Heart left ventricle (tissue), 16 donors: ENCODE results near the gene TRPM2. TPM values are rescaled to one million over a fixed set of nuclear protein-coding genes. Genes with fewer than 3 reads are reported as not detected.

Source experiments
- ATAC-seq, 4 donors: fragments of 200-7000 bp; cut with Tn5 transposase; one replicate each; pipeline ENCODE4 v1.9.1; 2020 to 2022; ENCODE audit warnings: moderate library complexity in 4 of 4, mild to moderate bottlenecking in 3 of 4, moderate number of reproducible peaks in 1 of 4
- DNase-seq, 5 donors: peaks; one replicate each; pipeline ENCODE4 v3.0.0-alpha.2; 2020
- H3K27ac ChIP-seq, 12 donors: fragments of 200-600 bp; sonication (generic) in 4 of 12; one replicate each; pipeline versions ENCODE4 v1.5.0 to v1.8.0; 2016 to 2022; ENCODE audit warnings: mild to moderate bottlenecking in 2 of 12
- H3K27me3 ChIP-seq, 9 donors: fragments of 200-600 bp; sonication (generic) in 2 of 9; one replicate each; pipeline versions ENCODE4 v1.5.1 to v1.8.0; 2016 to 2022; ENCODE audit warnings: mild to moderate bottlenecking in 3 of 9
- H3K36me3 ChIP-seq, 9 donors: fragments of 200-600 bp; sonication (generic) in 2 of 9; one replicate each; pipeline versions ENCODE4 v1.5.0 to v1.8.0; 2018 to 2022; ENCODE audit warnings: mild to moderate bottlenecking in 2 of 9
- H3K4me1 ChIP-seq, 12 donors: fragments of 200-600 bp; sonication (generic) in 4 of 12; one replicate each; pipeline versions ENCODE4 v1.5.0 to v1.8.0; 2016 to 2022; ENCODE audit warnings: mild to moderate bottlenecking in 3 of 12
- H3K4me3 ChIP-seq, 12 donors: fragments of 200-600 bp; sonication (generic) in 4 of 12; one replicate each; pipeline versions ENCODE4 v1.5.0 to v1.8.0; 2017 to 2022; ENCODE audit warnings: mild to moderate bottlenecking in 9 of 12, moderate library complexity in 4 of 12
- H3K9me3 ChIP-seq, 12 donors: fragments of 200-600 bp; sonication (generic) in 4 of 12; one replicate each; pipeline versions ENCODE4 v1.5.0 to v1.8.0; 2016 to 2022; ENCODE audit warnings: mild to moderate bottlenecking in 1 of 12
- POLR2A ChIP-seq, 2 donors: fragments of 450-650 bp; IDR thresholded peaks; one replicate each; pipeline ENCODE4 v1.6.1; 2017; ENCODE audit warnings: antibody characterized with exemption in 2 of 2, mild to moderate bottlenecking in 2 of 2, moderate library complexity in 2 of 2
- WGBS, 4 donors: extraction: QIAGEN DNeasy Blood & Tissue Kit in 2 of 4; methylation state at CpG; one replicate each; pipeline versions ENCODE4 v1.1.5 to v1.1.7; 2013 to 2018; 5-methylcytosine and 5-hydroxymethylcytosine counted together
- intact Hi-C, 10 donors: fragments of 100-400 bp; cut with DNase I; formaldehyde crosslinking; loops; one replicate each; pipeline versions ENCODE4 v1.11.1 to v1.14.2; 2022
- polyA plus RNA-seq, 2 donors: library from polyadenylated mRNA; stranded (reverse); fragments of 200-250 nt; gene quantifications; one replicate each; pipeline ENCODE4 v1.2.3, GENCODE V29; 2013
- total RNA-seq, 9 donors: library from RNA; depleted of rRNA in 2 of 9; stranded (reverse); fragments of >200 nt in 2 of 9; fragmentation: NEBNext Ultra II Directional in 3 of 9; extraction: Animal tissue kit (Norgen Biotek cat#: 25700) in 3 of 9; gene quantifications; one replicate each; pipeline versions ENCODE4 v1.1.0 to v1.2.4, GENCODE V29; 2016 to 2023
- TF ChIP-seq, protein P1 (sequence below), 12 donors: fragments of 200-600 bp; sonication (generic) in 4 of 12; IDR thresholded peaks; one replicate each; pipeline versions ENCODE4 v1.5.0 to v1.8.0; 2018 to 2022; ENCODE audit warnings: antibody characterized with exemption in 12 of 12, mild to moderate bottlenecking in 5 of 12
- donor health status: ischemic (EF 13 %, LVEDD 7.1; RV severe dilation, severe dysfunction).
- donor health status: healthy with polysubstance abuse.
- donor health status: DM: no; HTN: yes; CAD: no.
- donor health status: DM: no; HTN: no; CAD: no.
- donor health status: ischemic (EF 25% LVEDD 6.9; RV normal size, moderate dysfunction).
- donor health status: ischemic (EF 25% LVEDD 5.7; RV mildly dilated, moderate dysfunction).
- donor health status: healthy.
- donor health status: DM: yes; HTN: yes; CAD: no.
- donor health status: ischemic (EF 35%, LVEDD 5.7; RV mildly dilated, moderate dysfunction).
- donor health status: nonischemic (EF 11% LVEDD 7.7; RV severe dilation, severe dysfunction).
- donor health status: DM: yes; HTN: yes; CAD: no.
- donor health status: PGD.
- donor health status: ischemic (EF 29% LVEDD 5.4; RV normal size, mild dysfunction).
- donor health status: nonischemic (EF 23%, LVEDD 6.1; RV moderate dilation, normal function).

TRPM2 gene
- total and polyA plus RNA-seq, 11 donors, result 0.66 to 20.5 (median 1.2) TPM

- ATAC-seq (no peak), DNase-seq (no peak)
- H3K27ac ChIP-seq, result no peak overlapping the region
- no peak overlapping the region for H3K4me3 ChIP-seq
- H3K4me1 ChIP-seq, result peaks cover 0 to 22% (median 9%) of the 10 kb centered on the region in 12 donors
- intact Hi-C loops, result loop anchor here in 1 of 10 donors (5.0 kb wide), 1 partner anchor 332 kb away; no protein-coding TSS in a partner anchor
- 93 to 98% (median 96%) methylated on average over 8 of the region's 8 CpGs for WGBS, 4 donors
- TF ChIP-seq POLR2A (IDR thresholded peaks at IDR 0.05), result no peak
- TF ChIP-seq, protein P1, sequence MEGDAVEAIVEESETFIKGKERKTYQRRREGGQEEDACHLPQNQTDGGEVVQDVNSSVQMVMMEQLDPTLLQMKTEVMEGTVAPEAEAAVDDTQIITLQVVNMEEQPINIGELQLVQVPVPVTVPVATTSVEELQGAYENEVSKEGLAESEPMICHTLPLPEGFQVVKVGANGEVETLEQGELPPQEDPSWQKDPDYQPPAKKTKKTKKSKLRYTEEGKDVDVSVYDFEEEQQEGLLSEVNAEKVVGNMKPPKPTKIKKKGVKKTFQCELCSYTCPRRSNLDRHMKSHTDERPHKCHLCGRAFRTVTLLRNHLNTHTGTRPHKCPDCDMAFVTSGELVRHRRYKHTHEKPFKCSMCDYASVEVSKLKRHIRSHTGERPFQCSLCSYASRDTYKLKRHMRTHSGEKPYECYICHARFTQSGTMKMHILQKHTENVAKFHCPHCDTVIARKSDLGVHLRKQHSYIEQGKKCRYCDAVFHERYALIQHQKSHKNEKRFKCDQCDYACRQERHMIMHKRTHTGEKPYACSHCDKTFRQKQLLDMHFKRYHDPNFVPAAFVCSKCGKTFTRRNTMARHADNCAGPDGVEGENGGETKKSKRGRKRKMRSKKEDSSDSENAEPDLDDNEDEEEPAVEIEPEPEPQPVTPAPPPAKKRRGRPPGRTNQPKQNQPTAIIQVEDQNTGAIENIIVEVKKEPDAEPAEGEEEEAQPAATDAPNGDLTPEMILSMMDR (IDR thresholded peaks at IDR 0.05), result no peak
- H3K27me3 ChIP-seq, result no peaks in the 10 kb centered on the region
- H3K36me3 ChIP-seq, result no peaks in the 10 kb centered on the region
- H3K9me3 ChIP-seq, result no peaks in the 10 kb centered on the region
Observed at GRCh38 chr21:44460441-44460755, 107.0 kb downstream of the TRPM2 start.

DNA sequence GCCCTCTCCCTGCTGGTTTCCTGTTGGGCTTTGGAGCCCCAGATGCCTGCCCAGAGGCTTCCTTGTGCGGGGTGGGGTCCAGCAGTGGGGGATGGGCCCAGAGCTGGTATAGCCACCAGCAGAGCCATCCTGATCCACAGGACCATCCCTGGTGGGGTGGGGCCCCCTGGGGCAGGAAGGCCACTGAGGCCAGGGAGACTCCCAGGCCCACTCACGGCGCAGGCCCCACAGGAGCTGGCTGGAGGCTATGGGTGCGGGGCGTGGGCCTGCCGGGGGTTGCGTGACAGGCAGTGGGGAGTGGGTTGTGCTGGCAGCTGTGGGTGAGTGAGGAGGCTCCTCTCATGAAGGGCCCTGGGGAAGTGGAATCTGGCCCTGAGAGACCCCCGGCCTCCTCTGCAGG lies 107.6 kb downstream of the TRPM2 start:
- intact Hi-C loops, result loop anchor here in 1 of 10 donors (5.0 kb wide), 1 partner anchor 331 kb away; no protein-coding TSS in a partner anchor
- Histone ChIP-seq H3K27ac (peak overlapping the region in 1 of 12 donors; percentile 34), H3K9me3 (no peaks in the 10 kb centered on the region), H3K27me3 (no peaks in the 10 kb centered on the region), H3K4me1 (peaks cover 0 to 20% (median 9%) of the 10 kb centered on the region in 12 donors), H3K4me3 (no peak overlapping the region), H3K36me3 (no peaks in the 10 kb centered on the region)
- TF ChIP-seq, protein P1 (IDR thresholded peaks at IDR 0.05), result no peak
- TF ChIP-seq POLR2A (IDR thresholded peaks at IDR 0.05), result no peak
- WGBS, 4 donors, result 63 to 96% (median 94%) methylated on average over 1 to 8 of the region's 8 CpGs
- ATAC-seq, result no peak
- peak in 1 of 5 donors; percentile 21 for DNase-seq

- DNase-seq (peak in 2 of 5 donors; percentile 38 to 62), ATAC-seq (peak; percentile 49 to 86 (median 72))
- WGBS, 4 donors, result 23 to 52% (median 47%) methylated on average over 7 to 15 of the region's 15 CpGs
- no peak for TF ChIP-seq POLR2A (IDR thresholded peaks at IDR 0.05)
- TF ChIP-seq, protein P1 (IDR thresholded peaks at IDR 0.05), result peak in 11 of 12 donors; percentile 14 to 63 (median 45)
- Histone ChIP-seq H3K4me1 (peaks cover 0 to 15% (median 7%) of the 10 kb centered on the region in 12 donors), H3K9me3 (no peaks in the 10 kb centered on the region), H3K36me3 (no peaks in the 10 kb centered on the region), H3K27ac (peak overlapping the region in 1 of 12 donors; percentile 34), H3K27me3 (no peaks in the 10 kb centered on the region), H3K4me3 (no peak overlapping the region)
- intact Hi-C loops, result loop anchor here in 1 of 10 donors (5.0 kb wide), 1 partner anchor 331 kb away; no protein-coding TSS in a partner anchor
Observed at GRCh38 chr21:44461464-44462001, 108.1 kb downstream of the TRPM2 start.

DNA sequence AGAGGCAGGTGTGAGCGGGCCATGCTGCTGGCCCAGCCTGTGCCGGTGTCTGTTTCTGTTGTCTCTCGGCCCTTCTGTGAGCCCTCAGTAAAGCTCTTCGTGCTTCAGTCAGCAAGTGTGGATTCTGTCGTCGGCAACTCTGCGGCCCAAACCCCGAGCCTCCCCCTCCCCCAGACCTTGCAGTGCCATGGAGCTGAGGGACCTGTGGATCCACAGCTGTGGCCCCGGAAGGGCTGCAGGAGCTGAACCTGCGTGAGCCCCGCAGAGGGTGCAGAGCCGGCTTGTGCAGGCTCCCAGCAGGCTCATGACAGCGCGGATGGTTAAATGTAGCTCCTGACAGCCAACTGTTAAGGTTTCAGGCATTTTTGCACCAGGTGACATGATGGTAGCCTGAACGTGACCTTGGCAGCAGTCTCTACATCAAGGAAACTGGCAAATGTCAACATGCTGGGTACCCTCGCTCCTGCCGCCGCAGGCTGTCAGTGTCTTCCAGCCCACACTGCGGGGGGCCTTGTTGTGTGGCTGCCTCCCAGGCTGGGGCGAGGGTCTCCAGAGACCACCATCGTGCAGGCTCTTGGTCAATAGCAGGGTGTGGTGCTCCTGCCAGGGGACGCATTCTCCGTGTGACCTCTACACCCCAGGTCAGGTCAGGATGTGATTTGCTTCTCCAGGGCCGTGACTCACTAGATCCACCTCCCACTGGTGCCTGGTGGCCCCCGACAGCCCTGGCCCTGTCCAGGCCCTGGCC lies 108.8 kb downstream of the TRPM2 start:
- intact Hi-C loops, result loop anchor here in 1 of 10 donors (5.0 kb wide), 1 partner anchor 330 kb away; no protein-coding TSS in a partner anchor
- Histone ChIP-seq H3K9me3 (no peaks in the 10 kb centered on the region), H3K27me3 (no peaks in the 10 kb centered on the region), H3K4me1 (peaks cover 0 to 15% (median 7%) of the 10 kb centered on the region in 12 donors), H3K27ac (peak overlapping the region in 1 of 12 donors; percentile 34), H3K4me3 (no peak overlapping the region), H3K36me3 (no peaks in the 10 kb centered on the region)
- TF ChIP-seq POLR2A (IDR thresholded peaks at IDR 0.05), result no peak
- TF ChIP-seq, protein P1 (IDR thresholded peaks at IDR 0.05), result no peak
- DNase-seq (peak in 2 of 5 donors; percentile 17 to 56), ATAC-seq (no peak)
- WGBS, 4 donors, result 88 to 94% (median 93%) methylated on average over 13 to 25 of the region's 25 CpGs
